Esophagus squamous epithelium (tissue), 5 donors: Measurements from ENCODE around the gene BBX. TPM values are rescaled to one million over a fixed set of nuclear protein-coding genes. Genes with fewer than 3 reads are reported as not detected.

Experiments
- DNase-seq: peaks from one replicate; lab custom pipeline; 2025; lab: John Stamatoyannopoulos, UW
- H3K27ac ChIP-seq, 4 donors: fragments of 200-600 bp; sonication (generic); one replicate each; pipeline ENCODE4 v1.5.1; 2016 to 2019; ENCODE audit warnings: mild to moderate bottlenecking in 1 of 4
- H3K27me3 ChIP-seq, 4 donors: fragments of 200-600 bp; sonication (generic); 1 replicate in 3 of 4; 2 replicates in 1 of 4; pipeline versions ENCODE4 v1.5.1 to v1.6.0; 2017 to 2021; ENCODE audit warnings: antibody characterized with exemption in 1 of 4
- H3K36me3 ChIP-seq, 3 donors: fragments of 200-600 bp; sonication (generic); one replicate each; pipeline ENCODE4 v1.5.1; 2016 to 2019
- H3K4me1 ChIP-seq, 3 donors: fragments of 200-600 bp; sonication (generic); one replicate each; pipeline ENCODE4 v1.5.1; 2017 to 2019
- H3K4me3 ChIP-seq, 4 donors: fragments of 200-600 bp; sonication (generic); 1 replicate in 3 of 4; 2 replicates in 1 of 4; pipeline ENCODE4 v1.5.1; 2016 to 2019; ENCODE audit warnings: mild to moderate bottlenecking in 2 of 4, moderate library complexity in 1 of 4
- H3K9me3 ChIP-seq, 3 donors: fragments of 200-600 bp; sonication (generic); one replicate each; pipeline ENCODE4 v1.5.1; 2016 to 2019
- CTCF ChIP-seq, 6 experiments: fragments of 450-650 bp in 4 of 6; fragments of 200-600 bp in 2 of 6; sonication (generic) in 2 of 6; IDR thresholded peaks; one replicate each; pipeline ENCODE4 v1.5.1; 2016 to 2019; ENCODE audit warnings: antibody characterized with exemption in 6 of 6, mild to moderate bottlenecking in 4 of 6, moderate library complexity in 4 of 6
- POLR2A ChIP-seq, 4 donors: fragments of 450-650 bp; IDR thresholded peaks; one replicate each; pipeline ENCODE4 v1.6.1; 2017; ENCODE audit warnings: antibody characterized with exemption in 4 of 4, mild to moderate bottlenecking in 4 of 4, moderate library complexity in 3 of 4
- WGBS, 2 donors: methylation state at CpG; one replicate each; pipeline ENCODE4 v1.1.5; 2018; 5-methylcytosine and 5-hydroxymethylcytosine counted together
- intact Hi-C: fragments of 100-400 bp; cut with DNase I; formaldehyde crosslinking; loops from one replicate; pipeline ENCODE4 v1.15.0; 2022
- total RNA-seq, 4 donors: library from RNA; depleted of rRNA; stranded (reverse); fragments of >200 nt; gene quantifications; one replicate each; pipeline ENCODE4 v1.1.0, GENCODE V29; 2016
- donor health status: DM: yes; HTN: yes; CAD: no.

Gene BBX
- 10 to 100 TPM; 12.5 to 49.5 (median 35.8) TPM for total RNA-seq

GRCh38 chr3:107522510-107523288 lies at the start of gene BBX:
Gene BBX (plus strand): TSS chr3:107522962. CDS start chr3:107710461, 187,499 bp downstream.
- H3K9me3 ChIP-seq, result no peaks in the 10 kb centered on the region
- 1% methylated on average over 15 to 20 of the region's 42 CpGs for WGBS, 2 donors
- TF ChIP-seq CTCF (IDR thresholded peaks at IDR 0.05), result peak in 1 of 6 experiments; percentile 5
- peak in 3 of 4 donors; percentile 70 to 90 (median 85) for TF ChIP-seq POLR2A (IDR thresholded peaks at IDR 0.05)
- H3K27me3 ChIP-seq, result no peaks in the 10 kb centered on the region
- DNase-seq, result peak; percentile 59
- peaks cover 0 to 7% (median 0%) of the 10 kb centered on the region in 3 donors for H3K36me3 ChIP-seq
- peak within 1 kb of the TSS; percentile 85 to 95 (median 88) for H3K4me3 ChIP-seq
- intact Hi-C loops, result no loop called here
- H3K27ac ChIP-seq, result peak within 1 kb of the TSS; percentile 93 to 97 (median 95)
- H3K4me1 ChIP-seq, result peaks cover 0 to 20% (median 5%) of the 10 kb centered on the region in 3 donors

GRCh38 chr3:107476462-107476861 lies 46.3 kb upstream of the BBX start:
- TF ChIP-seq POLR2A (IDR thresholded peaks at IDR 0.05) (no peak), CTCF (IDR thresholded peaks at IDR 0.05) (no peak)
- H3K36me3 ChIP-seq, result no peaks in the 10 kb centered on the region
- no peak overlapping the region for H3K27ac ChIP-seq
- no peaks in the 10 kb centered on the region for H3K27me3 ChIP-seq
- no peaks in the 10 kb centered on the region for H3K9me3 ChIP-seq
- no peak for DNase-seq
- intact Hi-C loops, result no loop called here
- no peaks in the 10 kb centered on the region for H3K4me1 ChIP-seq
- no peak overlapping the region for H3K4me3 ChIP-seq

GRCh38 chr3:107487490-107487889 lies 35.3 kb upstream of the BBX start:
- Histone ChIP-seq H3K4me3 (no peak overlapping the region), H3K27me3 (no peaks in the 10 kb centered on the region), H3K4me1 (no peaks in the 10 kb centered on the region), H3K27ac (no peak overlapping the region), H3K36me3 (no peaks in the 10 kb centered on the region), H3K9me3 (no peaks in the 10 kb centered on the region)
- no peak for DNase-seq
- no peak for TF ChIP-seq CTCF (IDR thresholded peaks at IDR 0.05)
- no peak for TF ChIP-seq POLR2A (IDR thresholded peaks at IDR 0.05)
- intact Hi-C loops, result no loop called here
- 90 to 91% methylated on average over 2 of the region's 2 CpGs for WGBS, 2 donors

GRCh38 chr3:107488942-107489341 lies 33.8 kb upstream of the BBX start:
- TF ChIP-seq POLR2A (IDR thresholded peaks at IDR 0.05) (no peak), CTCF (IDR thresholded peaks at IDR 0.05) (no peak)
- H3K4me3 ChIP-seq, result no peak overlapping the region
- intact Hi-C loops, result no loop called here
- no peaks in the 10 kb centered on the region for H3K9me3 ChIP-seq
- DNase-seq, result no peak
- WGBS, 2 donors, result 84 to 86% methylated on average over 3 to 4 of the region's 4 CpGs
- no peaks in the 10 kb centered on the region for H3K36me3 ChIP-seq
- H3K27me3 ChIP-seq, result no peaks in the 10 kb centered on the region
- no peaks in the 10 kb centered on the region for H3K4me1 ChIP-seq
- no peak overlapping the region for H3K27ac ChIP-seq

GRCh38 chr3:107493134-107493533 lies 29.6 kb upstream of the BBX start:
- no peaks in the 10 kb centered on the region for H3K9me3 ChIP-seq
- no peaks in the 10 kb centered on the region for H3K36me3 ChIP-seq
- no peak overlapping the region for H3K4me3 ChIP-seq
- H3K4me1 ChIP-seq, result no peaks in the 10 kb centered on the region
- H3K27me3 ChIP-seq, result no peaks in the 10 kb centered on the region
- intact Hi-C loops, result no loop called here
- TF ChIP-seq CTCF (IDR thresholded peaks at IDR 0.05) (no peak), POLR2A (IDR thresholded peaks at IDR 0.05) (no peak)
- no peak overlapping the region for H3K27ac ChIP-seq
- no peak for DNase-seq
- WGBS, 2 donors, result 64% methylated on average over 1 of the region's 1 CpG; no CpG with 5 or more reads in 1 of the 2 donors
